Prostate gland (tissue), 2 donors: Measurements from ENCODE around the gene CILP2. TPM values are rescaled to one million over a fixed set of nuclear protein-coding genes. Genes with fewer than 3 reads are reported as not detected.

Source experiments
- DNase-seq: peaks from one replicate; pipeline ENCODE4 v3.0.0-alpha.2; 2019; ENCODE audit warnings: low spot score
- H3K27ac ChIP-seq, 2 donors: fragments of 200-600 bp; sonication (generic); 2 replicates each; pipeline ENCODE4 v1.5.1; 2017 to 2019
- H3K27me3 ChIP-seq: fragments of 200-600 bp; sonication (generic); replicated peaks from 2 replicates; pipeline ENCODE4 v1.5.1; 2019; ENCODE audit not compliant: insufficient read depth
- H3K36me3 ChIP-seq, 2 donors: fragments of 200-600 bp; sonication (generic); 1 replicate in 1 of 2; 2 replicates in 1 of 2; pipeline versions ENCODE4 v1.5.1 to v1.8.1; 2017 to 2019
- H3K4me1 ChIP-seq: fragments of 200-600 bp; sonication (generic); replicated peaks from 2 replicates; pipeline ENCODE4 v1.5.1; 2019
- H3K4me3 ChIP-seq, 2 donors: fragments of 200-600 bp; sonication (generic); 2 replicates each; pipeline ENCODE4 v1.5.1; 2017 to 2019
- H3K9me3 ChIP-seq: fragments of 200-600 bp; sonication (generic); 2 replicates; pipeline ENCODE4 v1.5.1; 2017
- CTCF ChIP-seq, 4 experiments: fragments of 200-600 bp in 2 of 4; fragments of 450-650 bp in 2 of 4; sonication (generic) in 2 of 4; IDR thresholded peaks; 1 replicate in 3 of 4; 2 replicates in 1 of 4; pipeline ENCODE4 v1.5.1; 2016 to 2019; ENCODE audit warnings: antibody characterized with exemption in 4 of 4, mild to moderate bottlenecking in 2 of 4, moderate library complexity in 2 of 4
- POLR2A ChIP-seq: fragments of 450-650 bp; IDR thresholded peaks from one replicate; pipeline ENCODE4 v1.6.1; 2016; ENCODE audit warnings: antibody characterized with exemption, mild to moderate bottlenecking
- POLR2AphosphoS5 ChIP-seq: sonication (generic); formaldehyde crosslinking; IDR thresholded peaks from one replicate; pipeline ENCODE4 v1.6.1; 2017; ENCODE audit warnings: antibody characterized with exemption
- WGBS: methylation state at CpG from one replicate; pipeline ENCODE4 v1.1.5; 2018; 5-methylcytosine and 5-hydroxymethylcytosine counted together
- intact Hi-C: fragments of 100-400 bp; cut with DNase I; formaldehyde crosslinking; loops from one replicate; pipeline ENCODE4 v1.14.2; 2022
- total RNA-seq, 2 donors: library from RNA; depleted of rRNA; stranded (reverse); fragments of >200 nt; gene quantifications; one replicate each; pipeline ENCODE4 v1.1.0, GENCODE V29; 2016

The CILP2 gene
- total RNA-seq, 2 donors from 2014 or later: 0.68 to 3.7 TPM

- Histone ChIP-seq H3K4me3 (no peak overlapping the region), H3K4me1 (no peaks in the 10 kb centered on the region), H3K27me3 (no peaks in the 10 kb centered on the region), H3K27ac (no peak overlapping the region), H3K36me3 (no peaks in the 10 kb centered on the region), H3K9me3 (no peaks in the 10 kb centered on the region)
- WGBS: 89% methylated on average over 4 of the region's 4 CpGs
- intact Hi-C loops: loop anchor here (5.0 kb wide), 1 partner anchor 426 kb away; no protein-coding TSS in a partner anchor
- TF ChIP-seq CTCF (IDR thresholded peaks at IDR 0.05) (no peak), POLR2A (no peak), POLR2AphosphoS5 (no peak)
- no peak for DNase-seq
Measured at GRCh38 chr19:19530889-19531288, 7.2 kb upstream of the CILP2 start.

GRCh38 chr19:19531951-19532805 is 5.9 kb upstream of the CILP2 start:
- Histone ChIP-seq H3K9me3 (no peaks in the 10 kb centered on the region), H3K4me1 (no peaks in the 10 kb centered on the region), H3K4me3 (no peak overlapping the region), H3K27me3 (no peaks in the 10 kb centered on the region), H3K36me3 (no peaks in the 10 kb centered on the region), H3K27ac (no peak overlapping the region)
- intact Hi-C loops: loop anchor here (2.0 to 5.0 kb wide), 2 partner anchors 111 to 425 kb away; partner anchors contain the start of gene GMIP
- DNase-seq: peak; percentile 76
- TF ChIP-seq POLR2AphosphoS5: peak; percentile 46
- no peak for TF ChIP-seq POLR2A
- peak; percentile 89 to 95 (median 92) for TF ChIP-seq CTCF (IDR thresholded peaks at IDR 0.05)
- 31% methylated on average over 38 of the region's 48 CpGs for WGBS

- WGBS: 72% methylated on average over 14 of the region's 14 CpGs
- H3K27ac ChIP-seq: no peak overlapping the region
- H3K4me1 ChIP-seq: no peaks in the 10 kb centered on the region
- no peak overlapping the region for H3K4me3 ChIP-seq
- DNase-seq: no peak
- TF ChIP-seq POLR2A: no peak
- no peak for TF ChIP-seq CTCF (IDR thresholded peaks at IDR 0.05)
- TF ChIP-seq POLR2AphosphoS5: no peak
- no peaks in the 10 kb centered on the region for H3K36me3 ChIP-seq
- intact Hi-C loops: loop anchor here (2.0 to 5.0 kb wide), 2 partner anchors 110 to 424 kb away; partner anchors contain the start of gene GMIP
- no peaks in the 10 kb centered on the region for H3K27me3 ChIP-seq
- H3K9me3 ChIP-seq: no peaks in the 10 kb centered on the region
Measured at GRCh38 chr19:19532806-19533701, 5.0 kb upstream of the CILP2 start.

GRCh38 chr19:19533841-19534240 is 4.2 kb upstream of the CILP2 start:
- Histone ChIP-seq H3K4me1 (peaks cover 3% of the 10 kb centered on the region), H3K9me3 (no peaks in the 10 kb centered on the region), H3K36me3 (no peaks in the 10 kb centered on the region), H3K27ac (no peak overlapping the region), H3K27me3 (no peaks in the 10 kb centered on the region), H3K4me3 (no peak overlapping the region)
- TF ChIP-seq POLR2A (no peak), CTCF (IDR thresholded peaks at IDR 0.05) (no peak), POLR2AphosphoS5 (no peak)
- 83% methylated on average over 6 of the region's 6 CpGs for WGBS
- intact Hi-C loops: loop anchor here (2.0 to 5.0 kb wide), 2 partner anchors 109 to 423 kb away; partner anchors contain the start of gene GMIP
- no peak for DNase-seq
